IPS-20b (cell line): ENCODE measurements around the gene SEMA6A.

Experiments
- H3K27ac ChIP-seq: one replicate; pipeline ENCODE4 v1.5.1; 2013; ENCODE audit warnings: low read length
- H3K27me3 ChIP-seq: 2 replicates; pipeline ENCODE4 v1.6.1; 2013; ENCODE audit warnings: mild to moderate bottlenecking, low read length, inconsistent platforms; ENCODE audit not compliant: insufficient read depth
- H3K36me3 ChIP-seq: 2 replicates; pipeline ENCODE4 v1.6.1; 2013; ENCODE audit warnings: low read depth, mild to moderate bottlenecking, inconsistent platforms, low read length, moderate library complexity; ENCODE audit not compliant: insufficient read depth
- H3K4me1 ChIP-seq: 2 replicates; pipeline ENCODE4 v1.6.1; 2013; ENCODE audit warnings: mild to moderate bottlenecking, control low read depth, inconsistent platforms, low read length, moderate library complexity; ENCODE audit not compliant: insufficient read depth
- H3K4me3 ChIP-seq: 2 replicates; pipeline ENCODE4 v1.5.1; 2013; ENCODE audit warnings: mild to moderate bottlenecking, low read length, inconsistent platforms
- H3K9ac ChIP-seq: 2 replicates; pipeline ENCODE4 v1.6.1; 2013; ENCODE audit warnings: low read depth, mild to moderate bottlenecking, inconsistent platforms, low read length, moderate library complexity
- H3K9me3 ChIP-seq: 2 replicates; pipeline ENCODE4 v1.6.1; 2013; ENCODE audit warnings: mild to moderate bottlenecking, low read depth, low read length, inconsistent platforms; ENCODE audit not compliant: insufficient read depth

Gene SEMA6A

DNA sequence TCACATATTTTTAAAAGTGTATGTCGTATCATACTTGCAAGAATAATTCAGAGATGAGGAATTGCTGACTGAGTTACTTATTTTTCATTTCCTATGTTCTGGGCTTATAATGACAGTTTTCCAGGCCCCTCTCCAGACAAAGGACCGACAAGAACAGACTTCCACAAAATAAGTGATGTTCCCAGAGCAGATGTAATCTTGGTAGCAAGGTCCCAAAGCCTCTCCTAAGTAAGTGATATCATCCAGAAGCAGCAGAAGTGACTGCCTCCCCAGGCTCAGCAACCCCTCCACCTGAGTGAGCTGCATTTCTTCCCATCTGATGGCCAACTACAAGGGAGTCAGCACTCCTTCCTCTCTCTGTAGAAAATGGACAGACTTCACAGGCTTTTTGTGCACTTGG is 57.1 kb downstream of the SEMA6A start:
- H3K9ac ChIP-seq, result no peak overlapping the region
- H3K36me3 ChIP-seq, result peaks cover 19% of the 10 kb centered on the region
- H3K9me3 ChIP-seq, result no peaks in the 10 kb centered on the region
- no peak overlapping the region for H3K4me3 ChIP-seq
- no peak overlapping the region for H3K27ac ChIP-seq
- no peaks in the 10 kb centered on the region for H3K27me3 ChIP-seq
- peaks cover 43% of the 10 kb centered on the region for H3K4me1 ChIP-seq

DNA sequence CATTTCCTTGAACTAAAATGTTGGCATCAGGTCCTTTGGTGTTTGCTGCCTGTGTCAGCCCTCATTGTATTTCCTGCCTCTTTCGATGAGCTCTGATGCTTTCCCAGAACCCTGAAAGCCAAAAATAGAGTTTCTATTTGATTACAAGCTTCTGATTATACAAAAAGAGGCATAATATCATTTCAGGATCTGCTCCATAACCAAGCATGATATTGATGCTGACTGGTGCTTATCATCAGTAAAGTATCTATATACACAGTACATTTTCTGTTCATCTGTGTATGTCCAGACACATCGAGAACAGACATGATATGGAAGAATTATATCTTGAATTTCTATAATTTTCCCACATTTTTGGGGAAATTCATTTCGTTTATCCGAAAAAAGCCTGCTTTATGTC is 58.6 kb downstream of the SEMA6A start:
- Histone ChIP-seq H3K27ac (no peak overlapping the region), H3K9ac (no peak overlapping the region), H3K9me3 (no peaks in the 10 kb centered on the region), H3K4me1 (peaks cover 46% of the 10 kb centered on the region), H3K36me3 (peaks cover 12% of the 10 kb centered on the region), H3K27me3 (no peaks in the 10 kb centered on the region), H3K4me3 (no peak overlapping the region)

DNA sequence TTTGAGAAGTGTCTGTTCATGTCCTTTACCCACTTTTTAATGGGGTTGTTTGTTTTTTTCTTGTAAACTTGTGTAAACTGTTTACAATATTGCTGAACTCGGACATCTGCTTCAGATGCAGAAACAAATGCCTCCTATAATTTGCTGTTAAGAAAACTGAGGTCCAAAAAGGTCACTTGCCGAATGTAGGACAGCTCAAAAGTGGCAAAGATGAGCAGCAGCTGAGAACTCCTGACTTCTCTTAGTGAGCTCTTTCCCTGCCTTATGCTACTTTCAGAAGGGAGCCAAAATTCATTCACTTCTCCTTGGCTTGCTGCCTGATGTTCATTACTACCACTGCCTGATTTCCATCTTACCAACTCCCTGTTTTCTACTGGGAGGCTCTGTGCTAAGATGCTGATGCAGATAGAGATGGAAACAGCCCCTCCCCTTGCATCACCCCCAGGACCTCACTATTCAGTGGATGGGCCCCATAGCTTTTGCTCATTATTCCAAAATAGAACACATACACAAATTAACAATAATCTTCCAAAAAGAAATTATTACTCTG is 60.1 kb downstream of the SEMA6A start:
- Histone ChIP-seq H3K27me3 (no peaks in the 10 kb centered on the region), H3K9me3 (no peaks in the 10 kb centered on the region), H3K4me1 (peaks cover 52% of the 10 kb centered on the region), H3K9ac (no peak overlapping the region), H3K27ac (no peak overlapping the region), H3K4me3 (no peak overlapping the region), H3K36me3 (peaks cover 12% of the 10 kb centered on the region)

DNA sequence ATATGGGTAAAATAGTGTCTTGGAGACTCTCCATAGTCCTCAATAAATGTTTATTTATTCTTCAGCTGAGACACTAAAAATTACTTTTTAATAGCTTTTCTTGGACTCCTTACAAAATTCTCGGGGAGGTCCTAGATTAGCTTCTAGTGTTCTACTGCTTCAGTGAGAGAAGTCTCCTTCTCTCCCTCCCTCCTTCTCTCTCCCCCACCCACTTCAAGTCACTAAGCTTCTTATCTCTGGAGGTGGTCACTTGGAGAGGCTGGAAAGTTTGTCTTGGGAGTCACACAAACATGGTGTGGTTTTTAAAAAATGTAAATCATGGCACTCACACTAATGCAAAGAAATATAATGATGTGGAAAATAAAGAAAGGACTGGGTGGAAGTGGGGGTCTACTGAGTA is 64.1 kb downstream of the SEMA6A start:
- no peak overlapping the region for H3K4me3 ChIP-seq
- peaks cover 4% of the 10 kb centered on the region; the same call in 1 of the 2 replicates for H3K36me3 ChIP-seq
- H3K4me1 ChIP-seq, result peaks cover 57% of the 10 kb centered on the region
- H3K27ac ChIP-seq, result no peak overlapping the region
- no peaks in the 10 kb centered on the region for H3K27me3 ChIP-seq
- no peaks in the 10 kb centered on the region for H3K9me3 ChIP-seq
- H3K9ac ChIP-seq, result no peak overlapping the region

DNA sequence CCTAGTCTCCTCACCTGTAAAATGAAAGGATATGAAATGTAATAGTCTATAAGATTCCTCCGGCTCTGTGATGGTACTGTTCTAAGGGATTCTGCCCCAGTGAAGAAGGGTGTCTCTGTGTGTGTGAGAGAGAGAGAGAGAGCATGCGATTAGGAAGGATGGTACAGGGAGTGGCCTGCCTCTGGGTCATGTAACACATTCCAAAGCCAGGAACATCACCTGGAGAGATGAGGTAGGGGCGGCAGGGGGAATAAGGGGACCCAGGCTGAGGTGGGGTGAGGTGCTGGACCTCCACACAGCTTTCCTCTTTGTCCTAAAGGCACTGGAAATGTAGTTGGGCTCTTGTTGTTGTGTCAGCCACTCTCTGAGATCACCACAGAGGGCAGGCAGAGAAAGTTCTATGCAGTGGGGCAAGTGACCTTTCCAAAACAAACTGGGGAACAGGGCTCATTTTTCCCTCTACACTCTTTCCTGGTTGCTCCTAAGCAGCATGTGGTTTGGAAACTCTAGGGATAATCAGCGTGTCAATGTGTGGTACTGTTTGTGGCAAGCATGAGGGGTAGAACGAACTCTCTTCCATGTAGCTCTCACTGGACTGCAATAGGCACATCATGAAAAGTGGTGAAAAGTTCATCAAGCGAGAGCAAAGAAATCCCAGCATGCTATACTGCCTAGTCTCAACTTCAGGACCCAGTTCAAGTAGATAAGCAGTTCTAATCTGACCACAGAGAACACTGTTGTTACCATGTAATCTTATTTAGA is 65.0 kb downstream of the SEMA6A start:
- H3K9ac ChIP-seq, result no peak overlapping the region
- H3K27ac ChIP-seq, result no peak overlapping the region
- peaks cover 9% of the 10 kb centered on the region for H3K36me3 ChIP-seq
- no peaks in the 10 kb centered on the region for H3K27me3 ChIP-seq
- no peaks in the 10 kb centered on the region for H3K9me3 ChIP-seq
- no peak overlapping the region for H3K4me3 ChIP-seq
- peaks cover 55% of the 10 kb centered on the region for H3K4me1 ChIP-seq

DNA sequence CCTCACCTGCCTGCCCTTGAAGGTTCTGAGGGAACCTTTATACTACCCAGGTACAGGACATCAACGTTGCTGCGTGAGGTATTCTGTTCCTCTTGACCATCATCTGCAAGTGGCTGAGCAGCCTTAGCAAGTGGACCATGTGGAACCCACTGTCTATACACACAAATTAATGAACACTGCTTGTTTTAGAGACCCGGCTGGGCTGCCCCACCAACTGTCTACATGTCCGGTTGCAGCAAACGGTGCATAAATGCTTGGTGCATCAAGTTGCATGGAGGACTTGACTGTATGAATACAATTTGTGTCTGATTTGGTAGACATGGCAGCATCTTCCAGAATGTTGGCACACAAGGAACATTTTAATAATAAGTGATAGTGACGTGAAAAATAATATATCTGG is 65.8 kb downstream of the SEMA6A start:
- H3K36me3 ChIP-seq, result peaks cover 17% of the 10 kb centered on the region
- H3K9me3 ChIP-seq, result no peaks in the 10 kb centered on the region
- H3K9ac ChIP-seq, result no peak overlapping the region
- no peak overlapping the region for H3K27ac ChIP-seq
- H3K4me1 ChIP-seq, result peaks cover 55% of the 10 kb centered on the region
- no peaks in the 10 kb centered on the region for H3K27me3 ChIP-seq
- no peak overlapping the region for H3K4me3 ChIP-seq

DNA sequence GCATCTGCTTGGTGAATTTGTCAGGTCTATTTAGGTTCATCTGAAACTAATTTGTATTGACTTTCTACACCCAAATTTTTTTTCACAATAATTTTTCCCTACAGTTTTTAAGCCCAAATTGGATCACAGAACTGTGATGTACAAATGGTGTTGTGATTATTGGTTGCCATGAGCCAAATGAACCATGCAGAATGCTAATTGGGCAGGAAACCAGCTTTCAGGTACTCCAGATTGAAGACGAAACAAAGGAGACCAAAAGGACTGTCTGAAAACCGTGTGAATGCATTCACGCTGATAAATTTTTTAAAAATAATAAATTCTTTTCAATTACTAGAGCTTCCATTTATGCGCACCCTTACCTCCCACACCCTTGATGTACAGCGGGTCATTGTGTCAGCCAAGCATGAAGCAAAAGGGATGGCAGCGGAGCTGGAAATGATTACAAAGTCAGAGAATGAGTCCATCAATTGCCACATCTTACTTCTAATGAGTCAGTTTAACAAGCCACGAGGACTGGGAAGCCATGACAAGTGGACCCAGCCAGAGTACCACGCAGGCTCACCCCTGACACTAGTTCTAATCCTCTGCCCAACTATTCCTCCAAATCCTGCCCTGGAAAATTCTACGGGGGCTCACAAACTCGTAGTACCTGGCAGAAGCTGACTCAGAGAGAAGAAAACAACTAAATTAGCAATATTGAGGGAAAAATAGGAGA is 66.5 kb downstream of the SEMA6A start:
- peaks cover 55% of the 10 kb centered on the region for H3K4me1 ChIP-seq
- no peak overlapping the region for H3K4me3 ChIP-seq
- H3K27me3 ChIP-seq, result no peaks in the 10 kb centered on the region
- peaks cover 24% of the 10 kb centered on the region for H3K36me3 ChIP-seq
- no peak overlapping the region for H3K27ac ChIP-seq
- H3K9ac ChIP-seq, result no peak overlapping the region
- no peaks in the 10 kb centered on the region for H3K9me3 ChIP-seq

DNA sequence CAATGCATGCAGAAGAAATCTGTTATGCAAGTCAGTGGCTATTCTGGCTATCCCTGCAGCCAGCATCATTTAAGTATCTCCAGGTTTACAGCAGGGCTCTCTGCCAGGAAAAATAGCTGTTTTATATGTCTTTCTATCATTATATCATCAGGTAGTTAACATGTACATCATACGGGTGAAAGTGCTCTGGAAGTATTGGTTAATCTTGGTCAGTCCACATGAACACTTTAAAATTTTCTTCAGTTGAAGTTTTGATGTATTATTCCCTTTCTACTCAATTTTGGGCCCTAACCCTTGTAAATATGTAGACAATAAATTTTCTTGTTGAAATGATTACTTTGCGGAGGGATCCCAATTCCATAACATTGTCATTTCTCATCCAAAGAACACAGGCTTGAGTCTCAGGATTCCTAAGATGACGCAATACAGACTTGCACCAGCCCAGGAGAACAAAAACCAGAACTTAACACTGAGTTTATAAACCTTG is 67.5 kb downstream of the SEMA6A start:
- Histone ChIP-seq H3K4me3 (no peak overlapping the region), H3K9ac (no peak overlapping the region), H3K9me3 (no peaks in the 10 kb centered on the region), H3K27ac (no peak overlapping the region), H3K4me1 (peaks cover 51% of the 10 kb centered on the region), H3K36me3 (peaks cover 34% of the 10 kb centered on the region), H3K27me3 (no peaks in the 10 kb centered on the region)

DNA sequence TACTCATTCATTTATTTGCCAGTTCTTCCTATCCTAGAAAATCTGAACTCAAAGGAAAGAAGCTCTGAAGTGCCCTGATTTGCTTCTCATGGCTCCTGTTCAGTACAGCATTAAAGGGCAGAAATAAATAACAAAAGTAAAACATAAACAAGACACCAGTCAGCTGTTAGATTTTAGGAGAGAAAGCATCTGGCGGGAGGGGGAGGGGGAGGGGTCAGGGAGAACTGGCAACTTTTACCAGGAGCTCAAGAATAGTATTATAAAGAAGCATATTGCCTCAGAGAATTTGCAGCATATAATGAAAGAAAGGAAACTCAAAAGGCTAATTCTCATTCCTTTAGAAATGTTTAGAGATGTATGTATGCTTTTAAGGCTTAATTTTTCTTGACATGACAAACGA is 68.1 kb downstream of the SEMA6A start:
- Histone ChIP-seq H3K9me3 (no peaks in the 10 kb centered on the region), H3K27me3 (no peaks in the 10 kb centered on the region), H3K4me1 (peaks cover 47% of the 10 kb centered on the region), H3K36me3 (peaks cover 40% of the 10 kb centered on the region), H3K9ac (no peak overlapping the region), H3K27ac (no peak overlapping the region), H3K4me3 (no peak overlapping the region)

DNA sequence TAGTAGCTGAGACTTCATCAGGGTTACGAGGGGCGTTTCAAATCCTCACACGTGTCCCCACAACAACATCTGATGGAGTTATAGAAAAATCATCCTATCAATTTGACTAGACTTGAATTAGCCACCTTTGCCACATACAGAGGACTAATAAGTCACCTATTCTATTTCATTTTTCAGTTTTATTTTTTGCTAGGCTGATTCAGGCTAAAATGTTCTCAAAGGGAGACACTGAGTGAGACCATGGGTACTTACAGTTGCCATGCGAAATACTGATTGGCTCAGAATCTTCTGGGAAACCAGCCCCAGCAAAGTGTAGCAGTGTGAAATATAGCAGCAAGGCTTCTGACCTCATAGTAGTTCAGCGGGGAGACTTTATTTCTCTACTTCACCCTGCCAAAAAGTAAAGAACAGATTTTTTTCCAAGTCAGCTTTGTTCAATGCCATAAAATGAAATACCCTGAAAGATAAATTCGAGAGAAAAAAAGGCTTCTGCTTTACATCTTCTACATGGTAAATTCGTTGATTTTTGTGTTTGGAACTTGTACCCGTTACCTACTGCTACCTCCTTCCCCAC is 69.9 kb downstream of the SEMA6A start:
- no peak overlapping the region for H3K27ac ChIP-seq
- no peak overlapping the region for H3K9ac ChIP-seq
- H3K27me3 ChIP-seq, result no peaks in the 10 kb centered on the region
- H3K36me3 ChIP-seq, result peaks cover 58% of the 10 kb centered on the region
- peaks cover 41% of the 10 kb centered on the region for H3K4me1 ChIP-seq
- H3K4me3 ChIP-seq, result no peak overlapping the region
- H3K9me3 ChIP-seq, result no peaks in the 10 kb centered on the region

DNA sequence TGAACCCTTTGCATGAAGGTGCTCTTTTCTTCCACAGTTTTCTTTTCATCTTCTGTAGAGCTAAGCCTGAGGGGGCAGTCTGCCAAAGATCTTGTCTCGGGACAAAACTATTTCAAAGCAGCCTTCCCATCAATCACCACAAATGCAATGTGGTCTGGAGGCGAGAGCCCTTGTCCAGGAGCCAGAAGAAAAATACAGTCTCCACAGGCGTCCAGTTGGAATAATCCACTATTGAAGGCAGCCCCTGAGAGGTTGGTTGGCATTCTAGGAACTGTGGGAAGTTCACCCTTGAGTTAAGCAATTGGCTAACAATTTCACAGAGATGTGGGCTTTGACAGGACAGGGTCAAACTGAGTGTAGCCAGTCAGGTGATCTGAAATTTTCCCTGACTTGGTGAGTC is 72.0 kb downstream of the SEMA6A start:
- H3K36me3 ChIP-seq, result peaks cover 76% of the 10 kb centered on the region
- no peak overlapping the region for H3K4me3 ChIP-seq

More for the DNA sequence above, 72.0 kb downstream of the SEMA6A start:
- H3K27ac ChIP-seq, result no peak overlapping the region
- peaks cover 36% of the 10 kb centered on the region for H3K4me1 ChIP-seq
- no peak overlapping the region for H3K9ac ChIP-seq
- no peaks in the 10 kb centered on the region for H3K27me3 ChIP-seq
- no peaks in the 10 kb centered on the region for H3K9me3 ChIP-seq
